ENCODE results near the gene RTN3.

The RTN3 gene

DNA sequence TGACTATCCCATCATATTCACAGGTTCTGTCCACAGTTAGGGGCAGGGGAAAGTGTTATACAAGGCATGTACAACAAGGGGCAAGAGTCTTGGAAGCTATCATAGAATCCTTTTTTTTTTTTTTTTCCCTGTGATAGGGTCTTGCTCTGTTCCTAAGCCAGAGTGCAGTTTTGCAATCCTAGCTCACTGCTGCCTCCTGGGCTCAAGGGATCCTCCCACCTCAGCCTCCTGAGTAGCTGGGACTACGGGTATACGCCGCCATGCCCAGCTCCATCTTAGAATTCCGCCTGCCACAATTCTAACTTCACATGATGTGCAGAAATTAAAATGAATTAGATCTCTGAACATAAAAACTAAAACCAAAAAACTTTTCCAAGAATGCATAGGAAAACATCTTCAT lies 55.6 kb downstream of the RTN3 start:
- no peak for FAIRE-seq

DNA sequence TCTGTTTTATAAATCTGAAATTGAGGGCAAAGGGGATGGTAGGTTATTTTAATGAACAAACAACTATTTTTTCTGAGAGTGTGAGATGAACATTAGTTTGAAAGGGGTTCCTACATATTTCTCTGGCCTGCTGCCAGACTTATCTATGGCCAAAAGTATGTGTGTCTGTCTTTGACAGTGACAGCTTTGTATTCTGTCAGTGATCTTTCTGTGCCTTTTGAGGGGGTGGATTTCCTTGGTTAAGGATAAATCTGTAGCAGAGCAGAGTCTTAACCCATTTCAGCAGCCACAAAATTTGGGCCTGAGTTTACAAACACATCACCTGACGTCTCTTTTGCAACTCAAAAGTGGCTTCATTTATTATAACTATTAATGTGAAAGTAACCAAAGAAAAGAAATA lies 56.4 kb downstream of the RTN3 start:
- no peak for FAIRE-seq
- DNase-seq (ENCODE audit: low spot score) = no peak

More for the DNA sequence above, 55.6 kb downstream of the RTN3 start:
- DNase-seq (ENCODE audit: low spot score) = no peak

- peak; percentile 75 for FAIRE-seq
- peak; percentile 60 for DNase-seq (ENCODE audit: low spot score)
These were observed 57.5 kb downstream of the RTN3 start for GRCh38 chr11:63738720-63739360.

DNA sequence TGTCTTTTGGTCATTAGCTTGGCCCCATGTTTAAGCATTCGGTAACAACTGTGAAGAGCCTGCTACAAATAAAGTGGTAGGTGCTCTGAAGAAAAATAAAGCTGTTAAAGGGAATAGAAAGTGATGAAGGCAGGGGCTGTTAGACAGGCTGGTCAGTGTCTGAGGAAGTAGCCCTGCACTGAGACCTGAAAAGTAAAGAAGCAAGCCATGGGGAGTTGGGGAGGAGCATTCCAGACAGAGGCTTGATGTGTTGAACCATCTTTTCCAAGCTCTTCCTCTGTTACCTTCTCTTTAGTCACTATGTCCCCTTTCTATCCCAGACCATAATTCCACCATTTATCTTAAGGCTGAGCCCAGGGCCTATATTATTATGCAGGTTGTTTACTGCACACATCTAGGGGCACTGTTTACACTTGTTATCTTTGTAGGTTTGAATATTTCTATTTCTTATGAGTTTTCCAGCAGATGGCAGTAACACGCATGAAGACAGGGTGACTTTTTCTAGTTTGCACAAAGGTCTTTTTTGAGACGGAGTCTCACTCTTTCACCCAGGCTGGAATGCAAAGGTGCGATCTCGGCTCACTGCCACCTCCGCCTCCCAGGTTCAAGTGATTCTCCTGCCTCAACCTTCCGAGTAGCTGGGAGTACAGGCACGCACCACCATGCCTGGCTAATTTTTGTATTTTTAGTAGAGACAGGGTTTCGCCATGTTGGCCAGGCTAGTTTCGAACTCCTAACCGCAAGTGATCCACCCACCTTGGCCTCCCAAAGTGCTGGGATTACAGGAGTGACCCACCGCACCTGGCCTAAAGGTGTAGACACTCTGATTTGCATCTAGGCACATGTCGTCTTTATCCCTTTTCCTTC lies 64.2 kb downstream of the RTN3 start:
- no peak for DNase-seq (ENCODE audit: low spot score)
- FAIRE-seq = no peak

DNA sequence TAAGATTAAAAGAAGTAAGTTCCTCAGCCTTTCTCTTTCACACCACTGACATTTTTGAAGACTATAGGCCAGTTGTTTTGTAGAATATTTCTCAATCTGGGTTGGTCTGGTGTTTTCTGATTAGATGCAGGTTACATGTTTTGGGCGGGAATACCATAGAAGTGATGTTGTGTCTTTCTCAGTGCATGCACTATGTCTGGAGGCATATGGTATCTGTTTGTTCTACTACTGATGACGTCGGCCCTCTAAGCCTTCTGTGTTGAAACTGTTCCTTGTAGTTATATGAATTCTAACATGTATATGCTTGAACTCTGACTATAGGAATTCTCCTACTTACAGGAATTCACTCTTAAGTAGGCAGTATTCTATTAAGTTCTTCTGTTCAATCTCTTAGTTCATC lies 65.7 kb downstream of the RTN3 start:
- FAIRE-seq (no peak), DNase-seq (ENCODE audit: low spot score) (no peak)

GRCh38 chr11:63749624-63750023 lies 68.3 kb downstream of the RTN3 start:
- DNase-seq (ENCODE audit: low spot score) (no peak), FAIRE-seq (no peak)

GRCh38 chr11:63756919-63757761 lies 75.8 kb downstream of the RTN3 start:
- FAIRE-seq (no peak), DNase-seq (ENCODE audit: low spot score) (no peak)

GRCh38 chr11:63760487-63761079 lies 79.3 kb downstream of the RTN3 start:
- DNase-seq (ENCODE audit: low spot score) (no peak), FAIRE-seq (no peak)

- DNase-seq (ENCODE audit: low spot score) = no peak
- no peak for FAIRE-seq
These were observed 79.9 kb downstream of the RTN3 start for GRCh38 chr11:63761188-63761587.

DNA sequence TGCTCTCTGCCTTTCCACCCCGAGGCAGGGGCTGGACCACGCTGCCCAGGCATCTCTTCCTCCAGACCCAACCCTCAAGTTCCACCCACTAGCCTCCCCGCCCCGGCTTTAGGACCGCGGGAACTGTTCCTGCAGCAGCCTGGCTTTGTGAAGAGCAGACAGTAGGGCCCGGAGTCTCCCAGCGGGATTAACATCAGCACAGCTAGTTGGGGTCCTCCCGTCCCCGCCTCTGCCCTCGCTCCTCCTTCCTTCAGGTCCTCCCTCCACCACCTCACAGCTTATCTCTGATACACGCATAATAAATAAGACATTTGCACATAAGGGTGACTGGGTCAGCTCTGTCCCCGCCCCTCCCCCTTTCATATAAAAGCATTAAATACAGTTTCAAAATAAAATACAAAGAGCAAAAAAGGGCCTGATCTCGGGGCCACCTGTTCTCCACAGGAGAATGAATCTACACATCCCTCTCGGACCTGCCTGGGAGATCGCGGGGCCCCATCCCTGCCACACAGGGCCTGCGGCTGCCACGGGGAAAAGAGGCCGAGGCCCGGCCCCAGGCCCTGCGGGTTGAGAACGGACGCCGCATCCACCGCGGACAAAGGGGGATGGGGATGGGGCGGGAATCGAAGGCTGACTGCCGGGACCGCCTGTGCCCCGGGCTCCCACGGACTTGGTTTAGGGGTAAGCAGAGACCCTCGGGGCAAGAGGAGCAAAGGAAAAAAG lies 80.8 kb downstream of the RTN3 start:
- DNase-seq (ENCODE audit: low spot score) (no peak), FAIRE-seq (no peak)

GRCh38 chr11:63762654-63763495 lies 81.6 kb downstream of the RTN3 start:
- no peak for DNase-seq (ENCODE audit: low spot score)
- no peak for FAIRE-seq

DNA sequence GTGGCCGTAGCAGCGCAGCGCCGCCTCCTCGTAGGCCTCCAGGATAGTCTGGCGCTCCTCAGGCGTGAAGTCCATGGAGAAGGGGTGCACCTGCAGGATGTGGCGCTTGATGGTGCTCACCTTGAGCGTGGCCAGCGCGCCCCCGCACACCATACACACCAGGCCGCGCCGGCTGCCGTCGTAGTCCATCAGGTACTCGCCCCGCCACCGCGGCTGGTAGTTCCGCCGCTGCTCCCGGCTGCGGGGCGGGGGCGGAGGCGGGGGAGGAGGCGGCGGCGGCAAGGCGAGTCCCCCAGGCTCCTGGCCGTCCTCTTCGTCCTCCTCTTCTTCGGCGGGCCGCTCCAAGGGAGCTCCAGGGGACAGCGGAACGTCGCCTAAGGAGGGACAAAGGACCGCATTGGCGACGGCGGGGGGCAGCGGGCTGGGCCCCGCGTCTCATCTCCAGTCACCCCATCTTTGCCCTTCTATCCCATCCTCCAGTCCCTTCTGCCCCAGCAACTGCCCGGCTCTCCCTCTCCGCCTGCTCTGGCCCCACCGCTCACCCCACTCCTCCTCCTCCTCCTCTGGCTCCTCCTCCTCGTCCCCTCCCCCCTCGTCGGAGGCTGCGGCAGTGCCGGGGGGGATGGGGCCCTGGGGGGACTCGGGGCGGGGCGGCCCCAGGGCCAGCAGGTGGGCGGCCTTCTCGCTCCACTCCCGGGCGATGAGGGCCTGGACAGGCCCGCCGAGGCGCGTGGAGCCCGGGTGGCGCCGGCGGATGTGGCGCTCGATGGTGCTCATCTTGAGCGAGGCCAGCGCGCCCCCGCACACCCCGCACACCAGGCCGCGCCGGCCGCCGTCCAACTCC lies 82.4 kb downstream of the RTN3 start:
- FAIRE-seq (no peak), DNase-seq (ENCODE audit: low spot score) (no peak)

DNA sequence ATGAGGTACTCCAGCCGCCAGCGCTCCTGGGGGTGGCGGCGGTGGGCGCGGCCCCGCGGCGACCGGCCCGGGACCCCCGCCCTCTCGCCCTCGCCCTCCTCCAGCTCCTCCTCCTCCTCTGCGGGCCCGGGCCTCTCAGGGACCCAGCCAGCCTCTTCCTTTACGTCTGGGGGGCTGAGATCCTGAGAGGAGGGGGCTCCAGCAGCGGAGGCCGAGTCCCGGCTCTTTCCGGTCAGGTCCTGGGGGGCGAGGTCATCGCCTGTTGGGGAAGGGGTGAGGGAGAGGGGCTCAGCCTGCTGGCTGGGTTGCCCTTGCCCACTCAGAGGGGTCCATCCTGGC lies 83.0 kb downstream of the RTN3 start:
- FAIRE-seq (no peak), DNase-seq (ENCODE audit: low spot score) (no peak)

GRCh38 chr11:63764679-63765647 lies 83.7 kb downstream of the RTN3 start:
- FAIRE-seq = no peak

GRCh38 chr11:63765688-63766241 lies 84.5 kb downstream of the RTN3 start:
- FAIRE-seq (no peak), DNase-seq (ENCODE audit: low spot score) (no peak)

More at GRCh38 chr11:63764679-63765647, 83.7 kb downstream of the RTN3 start:
- DNase-seq (ENCODE audit: low spot score) = no peak

GRCh38 chr11:63766531-63767235 lies 85.4 kb downstream of the RTN3 start:
- FAIRE-seq (no peak), DNase-seq (ENCODE audit: low spot score) (no peak)

DNA sequence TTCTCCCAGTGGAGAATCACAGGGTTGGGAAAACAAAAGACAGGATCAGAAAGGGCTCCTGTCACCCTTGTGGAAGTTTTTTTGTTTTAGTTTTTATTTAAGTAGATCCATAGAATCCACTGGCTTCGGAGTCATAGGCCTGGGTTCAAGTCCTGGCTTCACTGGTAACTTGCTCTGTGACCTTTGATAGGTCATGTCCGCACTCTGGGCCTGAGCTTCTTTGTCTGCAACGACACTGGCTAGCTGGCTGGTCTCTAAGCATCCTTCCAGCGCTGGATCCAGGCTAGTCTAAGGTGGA lies 85.9 kb downstream of the RTN3 start:
- no peak for FAIRE-seq
- DNase-seq (ENCODE audit: low spot score) = no peak
